NCI-H2171 treated with DMSO at 0.1 percent for 48 hours (cell line): ENCODE results near the gene CCDC74B.
A peak's percentile ranks its signal among the peaks of the same experiment; 100 is the strongest.
"Not testable (repeated sequence)": the region's sequence is repeated elsewhere in the genome, so short reads cannot be mapped to it uniquely, and the experiment has no call there.

Experiments used
- DNase-seq: peaks from one replicate; lab custom pipeline; 2025; lab: John Stamatoyannopoulos, UW

Gene CCDC74B

GRCh38 chr2:130165293-130166016 lies 20.5 kb upstream of the CCDC74B start:
- no peak for DNase-seq

GRCh38 chr2:130162968-130163367 lies 18.1 kb upstream of the CCDC74B start:
- no peak for DNase-seq

DNA sequence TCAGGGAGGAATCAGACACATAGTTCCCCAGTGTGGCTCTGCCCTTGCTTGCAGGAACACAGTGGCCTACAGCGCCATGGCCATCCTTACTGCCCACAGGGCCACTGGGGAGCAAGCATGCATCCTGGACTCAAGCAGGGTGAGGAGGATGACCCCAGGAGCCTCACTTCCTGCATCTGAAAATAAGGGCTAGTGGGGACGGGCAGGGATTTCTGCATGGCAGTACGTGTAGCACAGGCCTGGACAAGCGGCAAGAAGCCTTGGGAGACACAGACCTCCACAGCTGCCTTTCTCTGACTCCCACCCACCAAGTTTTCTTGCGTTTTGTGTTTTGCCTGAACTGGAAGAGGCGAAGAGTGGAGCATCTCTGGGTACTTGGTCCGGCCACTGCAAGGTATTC lies 17.6 kb upstream of the CCDC74B start:
- not testable (repeated sequence) for DNase-seq

- not testable (repeated sequence) for DNase-seq
These were observed 16.2 kb upstream of the CCDC74B start for GRCh38 chr2:130160838-130161705.

DNA sequence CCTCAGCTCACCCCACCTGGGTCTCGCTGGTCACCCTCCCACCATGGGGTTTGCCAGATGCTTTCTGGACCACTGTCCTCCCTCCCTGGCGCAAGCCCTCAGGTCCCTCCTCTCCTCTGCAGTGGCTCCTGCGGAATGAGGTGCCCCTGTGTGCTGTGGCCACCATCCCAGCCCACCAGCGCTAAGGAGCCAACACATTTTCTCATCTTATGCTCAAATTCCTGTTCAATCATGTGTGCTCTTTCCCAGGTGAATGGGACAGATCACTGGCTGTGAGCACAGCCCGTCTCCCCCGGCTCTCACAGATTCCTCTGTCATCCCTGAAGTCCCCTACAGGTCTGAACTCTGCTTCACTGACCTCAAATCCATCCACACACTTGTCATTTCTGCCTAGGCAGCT lies 15.2 kb upstream of the CCDC74B start:
- DNase-seq = no peak

DNA sequence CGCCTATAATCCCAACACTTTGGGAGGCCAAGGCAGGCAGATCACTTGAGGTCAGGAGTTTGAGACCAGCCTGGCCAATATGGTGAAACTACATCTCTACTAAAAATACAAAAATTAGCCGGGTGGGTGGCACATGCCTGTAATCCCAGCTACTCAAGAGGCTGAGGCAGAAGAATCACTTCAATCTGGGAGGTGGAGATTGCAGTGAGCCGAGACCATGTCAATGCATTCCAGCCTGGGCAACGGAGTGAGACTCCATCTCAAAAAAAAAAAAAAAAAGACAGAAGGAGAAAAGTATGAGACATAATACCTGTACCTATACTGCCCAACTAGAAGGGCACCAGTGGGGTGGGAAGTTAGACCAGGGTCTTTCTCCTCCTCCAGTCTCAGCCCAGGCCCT lies 14.5 kb upstream of the CCDC74B start:
- DNase-seq = not testable (repeated sequence)

DNA sequence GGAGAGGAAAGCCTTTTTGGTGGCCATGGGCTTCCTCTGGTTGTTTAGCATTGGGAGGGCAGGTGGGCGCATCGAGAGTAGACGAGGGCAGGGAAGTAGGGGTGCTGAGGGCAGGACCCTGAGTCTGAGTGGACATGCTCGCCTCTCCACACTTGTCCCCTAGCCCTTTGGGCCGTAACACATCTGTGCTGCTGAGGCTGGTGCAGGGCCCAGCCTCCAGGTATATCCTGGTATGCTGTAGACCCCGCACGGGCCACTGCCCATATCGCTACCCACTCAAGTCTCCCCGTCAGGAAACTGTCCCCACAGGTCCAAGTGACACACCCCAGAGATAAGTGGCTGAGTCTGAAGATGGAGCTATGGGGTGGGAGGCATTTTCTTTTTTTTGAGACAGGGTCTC lies 13.7 kb upstream of the CCDC74B start:
- no peak for DNase-seq

DNA sequence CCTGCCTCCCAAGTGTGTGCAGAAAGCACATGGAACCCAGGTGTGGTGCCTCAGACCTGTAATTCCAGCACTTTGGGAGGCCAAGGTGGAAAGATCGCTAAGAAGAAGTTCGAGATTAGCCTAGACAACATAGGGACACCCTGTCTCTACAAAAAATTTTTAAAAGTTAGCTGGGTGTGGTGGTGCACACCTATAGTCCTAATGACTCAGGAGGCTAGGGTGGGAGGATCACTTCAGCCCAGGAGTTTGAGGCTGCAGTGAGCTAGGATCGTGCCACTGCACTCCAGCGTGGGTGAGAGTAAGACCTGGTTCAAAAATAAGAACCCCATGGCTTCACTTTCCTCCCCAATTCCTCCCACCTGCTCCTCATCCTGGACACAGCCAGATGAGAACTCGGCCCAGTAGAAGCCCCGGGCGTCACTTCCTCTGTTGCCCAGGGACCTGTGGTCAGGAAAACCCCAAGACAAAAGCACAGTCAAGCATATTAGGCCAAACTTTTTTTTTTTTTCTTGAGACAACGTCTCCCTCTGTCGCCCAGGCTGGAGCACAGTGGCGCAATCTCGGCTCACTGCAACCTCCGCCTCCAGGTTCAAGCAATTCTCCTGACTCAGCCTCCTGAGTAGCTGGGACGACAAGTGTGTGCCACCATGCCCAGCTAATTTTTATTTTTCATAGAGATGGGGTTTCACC lies 13.1 kb upstream of the CCDC74B start:
- DNase-seq = not testable (repeated sequence)

GRCh38 chr2:130157354-130157753 lies 12.4 kb upstream of the CCDC74B start:
- peak; percentile 18 for DNase-seq

GRCh38 chr2:130156624-130157004 lies 11.7 kb upstream of the CCDC74B start:
- no peak for DNase-seq

GRCh38 chr2:130155956-130156623 lies 11.2 kb upstream of the CCDC74B start:
- peak; percentile 49 for DNase-seq

DNA sequence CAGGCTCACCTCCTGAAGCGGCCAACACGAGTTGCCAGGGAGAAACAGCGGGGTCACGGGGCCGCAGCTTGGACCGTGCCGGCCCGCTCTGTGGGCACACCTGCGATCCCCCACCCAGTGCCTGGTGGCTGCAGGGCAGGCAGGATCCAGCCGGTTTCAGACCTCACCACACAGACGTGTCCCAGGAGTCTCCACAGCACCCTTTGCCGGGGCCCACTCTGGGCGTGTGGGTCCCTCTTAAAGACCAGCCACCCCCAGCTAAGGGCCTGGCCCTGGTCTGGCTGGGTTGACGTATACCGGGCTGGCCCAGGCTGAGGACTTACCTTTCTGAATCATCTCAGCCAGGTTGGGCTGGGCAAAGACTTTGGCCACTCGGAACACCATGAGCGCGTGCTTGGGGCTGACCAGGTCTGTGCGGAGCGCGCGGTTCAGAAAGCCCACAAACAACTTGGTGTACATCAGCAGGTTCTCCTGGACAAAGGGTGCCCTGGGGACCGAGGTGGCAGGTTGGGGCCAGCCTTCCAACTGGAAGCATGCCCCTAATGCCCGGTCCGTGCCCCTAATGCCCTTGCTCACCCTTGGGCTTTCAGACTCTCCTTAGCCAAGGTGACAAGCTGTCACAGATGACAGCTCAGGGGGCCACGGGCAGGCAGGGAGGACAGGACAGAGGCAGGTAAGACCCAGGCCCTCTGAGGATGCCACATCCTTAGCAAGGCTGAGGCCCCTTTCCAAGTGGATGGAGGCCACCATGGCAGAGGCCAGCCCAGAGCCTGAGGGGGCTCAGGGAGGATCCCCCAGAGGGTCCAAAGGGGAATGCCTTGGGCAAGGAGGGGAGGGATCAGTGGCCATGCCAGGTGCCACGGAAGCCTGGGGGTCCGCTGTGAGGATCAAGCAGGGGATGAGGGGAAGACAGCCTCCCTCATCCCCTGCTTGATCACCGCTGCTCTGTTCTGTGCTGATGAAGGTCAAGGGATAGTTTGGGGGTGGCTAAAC lies 10.2 kb upstream of the CCDC74B start:
- no peak for DNase-seq

DNA sequence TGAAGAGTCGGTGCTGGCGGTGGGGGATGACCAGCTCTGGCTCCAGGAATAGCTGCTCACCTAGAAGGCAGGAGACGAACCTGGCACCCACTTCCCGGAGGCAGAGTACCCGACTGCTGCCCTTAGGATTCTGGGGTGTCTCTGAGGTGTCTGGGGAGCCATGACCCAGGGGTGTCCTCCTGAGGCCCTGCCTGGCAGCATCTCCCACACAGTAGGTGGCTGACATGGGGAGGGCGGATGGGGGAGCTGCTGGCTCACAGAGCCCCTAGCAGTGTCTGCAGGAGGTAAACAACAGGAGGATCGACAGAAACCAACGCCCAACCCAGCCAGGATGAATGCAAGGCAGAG lies 9.5 kb upstream of the CCDC74B start:
- not testable (repeated sequence) for DNase-seq

GRCh38 chr2:130153721-130154422 lies 9.0 kb upstream of the CCDC74B start:
- DNase-seq = not testable (repeated sequence)

GRCh38 chr2:130152816-130153595 lies 8.1 kb upstream of the CCDC74B start:
- no peak for DNase-seq

DNA sequence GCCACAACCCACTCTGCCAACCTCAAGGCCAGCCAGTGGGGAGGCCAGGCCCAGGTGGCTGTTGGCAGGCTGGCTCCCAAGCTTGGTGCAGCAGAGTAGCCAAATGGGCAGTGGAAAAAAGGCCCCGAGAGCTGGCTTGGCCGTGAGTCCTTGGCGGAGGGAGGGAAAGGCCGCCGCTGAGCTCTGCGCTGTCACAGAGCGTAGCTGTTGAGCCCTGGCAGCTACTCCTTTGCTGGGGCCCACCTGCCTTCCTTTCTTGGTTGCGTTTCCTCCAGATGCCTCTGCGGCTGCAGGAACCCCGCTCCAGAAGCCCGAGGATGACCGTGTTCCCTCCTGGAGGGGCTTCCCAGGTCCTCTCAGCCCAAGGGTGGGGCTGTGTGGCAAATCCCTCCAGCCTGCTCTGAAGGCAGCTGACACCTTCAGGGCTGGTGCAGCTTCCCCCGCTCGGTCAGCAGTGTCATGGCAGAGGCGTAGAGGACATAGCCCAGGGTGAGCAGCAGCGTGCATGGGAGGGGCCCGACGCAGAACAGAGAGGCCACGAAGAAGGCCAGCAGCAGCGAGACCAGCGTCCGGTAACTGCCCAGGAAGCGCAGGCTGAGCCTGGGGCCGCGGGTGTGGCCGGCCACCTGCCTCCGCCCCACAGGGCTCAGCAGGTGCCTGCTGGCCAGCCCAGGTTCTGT lies 7.4 kb upstream of the CCDC74B start:
- DNase-seq = not testable (repeated sequence)

DNA sequence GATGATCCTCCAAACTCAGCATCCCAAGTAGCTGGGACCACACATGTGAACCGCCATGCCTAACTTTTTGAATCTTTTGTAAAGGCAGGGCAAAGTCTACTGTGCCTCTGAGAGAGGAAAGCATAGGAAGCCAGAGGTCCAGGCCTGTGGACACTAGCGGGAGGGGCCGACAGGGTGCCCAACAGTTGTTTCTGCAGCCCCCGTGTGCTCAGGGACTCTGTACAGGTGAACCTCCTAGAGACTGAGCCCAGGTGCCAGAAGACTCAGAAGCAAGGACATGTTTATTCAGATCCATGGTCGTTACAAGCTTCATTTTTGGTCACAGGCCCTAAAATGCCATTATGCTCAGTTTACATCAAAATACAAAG lies 6.2 kb upstream of the CCDC74B start:
- not testable (repeated sequence) for DNase-seq

DNA sequence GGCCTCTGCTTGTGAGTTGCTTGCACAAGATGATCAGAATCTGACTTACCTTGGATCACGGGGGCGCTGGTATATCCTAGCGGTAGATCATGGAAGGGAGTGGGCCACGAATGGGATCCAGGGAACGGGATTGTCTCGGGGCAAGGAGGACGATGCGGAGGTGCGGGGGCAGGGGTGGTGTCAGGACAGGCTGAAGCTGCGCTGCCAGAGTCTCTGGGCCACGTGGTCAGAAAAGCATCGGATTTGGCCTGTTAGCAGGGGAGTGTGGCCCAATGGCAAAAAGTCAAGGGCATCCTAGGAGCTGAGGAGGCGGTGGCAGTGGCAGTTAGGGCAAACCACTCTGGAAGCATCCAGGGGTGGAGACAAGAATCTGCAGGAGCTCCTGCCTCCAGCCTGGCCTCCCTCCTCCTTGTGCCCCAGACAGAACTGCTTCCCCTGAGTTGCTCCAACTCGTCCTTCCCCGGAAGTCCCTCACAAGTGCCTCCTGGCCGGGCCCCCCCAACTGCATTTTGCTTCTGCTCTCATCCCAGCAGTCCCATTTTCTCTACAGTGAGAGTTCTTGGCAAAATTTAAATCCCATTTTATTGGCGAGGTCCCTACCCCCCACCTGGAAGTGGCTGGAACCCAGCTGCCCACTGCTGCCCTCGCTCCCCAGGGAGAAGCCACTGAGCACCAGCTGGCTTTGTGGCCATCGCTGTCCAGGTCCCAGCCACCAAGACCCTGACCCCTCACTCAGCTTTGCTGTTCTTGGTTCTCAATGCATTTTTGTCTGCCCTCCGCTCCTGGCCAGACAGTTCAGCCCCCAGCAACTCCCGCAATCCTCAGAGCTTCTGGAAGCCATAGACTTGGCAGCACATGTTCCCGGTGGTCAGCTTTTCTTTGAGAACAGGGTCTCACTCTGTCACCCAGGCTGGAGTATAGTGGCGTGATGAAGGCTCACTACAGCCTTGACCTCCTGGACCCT lies 5.6 kb upstream of the CCDC74B start:
- DNase-seq = no peak
